ENCODE results near the gene FLNB. TPM values are rescaled to one million over a fixed set of nuclear protein-coding genes. Genes with fewer than 3 reads are reported as not detected.

FLNB gene
- total and polyA plus RNA-seq, 2 experiments from 2014 or later = 69.4 to 172 TPM

- no peak for TF ChIP-seq EZH2phosphoT487 (IDR thresholded peaks at IDR 0.05; ENCODE audit: low read depth, severe bottlenecking, unreplicated experiment)
- no peak for TF ChIP-seq CTCF (IDR thresholded peaks at IDR 0.05; ENCODE audit: poor library complexity)
- no peak for TF ChIP-seq EZH2 (IDR thresholded peaks at IDR 0.05; ENCODE audit: borderline replicate concordance)
- 93% methylated on average over 8 of the region's 8 CpGs for WGBS (ENCODE audit: low lambda C conversion rate, missing lambda C conversion rate)
Observed at GRCh38 chr3:58198362-58198761, 190.1 kb downstream of the FLNB start.

DNA sequence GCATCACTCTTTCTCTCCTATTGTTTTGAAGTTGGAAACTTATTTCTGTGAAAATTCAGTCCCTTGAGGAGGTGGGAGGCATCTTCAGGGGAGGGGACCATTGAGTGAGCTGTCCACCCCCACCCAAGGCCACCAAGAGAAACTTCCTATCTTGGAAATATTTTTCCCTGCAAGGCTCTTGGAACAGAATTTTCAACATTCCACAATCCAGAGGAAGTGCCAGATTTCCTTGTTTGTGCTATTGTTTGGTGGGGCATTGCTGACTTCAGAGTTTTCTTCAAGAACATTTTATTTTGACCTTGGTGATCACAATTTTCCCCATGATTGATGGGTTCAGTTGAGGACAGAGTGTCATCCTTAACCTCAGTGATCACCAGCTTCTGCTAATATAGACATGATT is 190.6 kb downstream of the FLNB start:
- H3K79me2 ChIP-seq = no peaks in the 10 kb centered on the region
- no peaks in the 10 kb centered on the region for H3K27me3 ChIP-seq
- peaks cover 7% of the 10 kb centered on the region for H3K4me1 ChIP-seq (ENCODE audit: insufficient read depth)
- H3K36me3 ChIP-seq (replicated peaks; ENCODE audit: insufficient read depth, low read depth) = no peaks in the 10 kb centered on the region
- no peak overlapping the region for H3K27ac ChIP-seq
- no peak for TF ChIP-seq EZH2 (IDR thresholded peaks at IDR 0.05; ENCODE audit: borderline replicate concordance)
- no peak for TF ChIP-seq EZH2phosphoT487 (IDR thresholded peaks at IDR 0.05; ENCODE audit: low read depth, severe bottlenecking, unreplicated experiment)
- TF ChIP-seq CTCF (IDR thresholded peaks at IDR 0.05; ENCODE audit: poor library complexity) = no peak
- no peak for DNase-seq (ENCODE audit: low spot score)
- no peaks in the 10 kb centered on the region for H3K9me3 ChIP-seq (ENCODE audit: low read depth)
- H3K4me3 ChIP-seq = no peak overlapping the region
- no peaks in the 10 kb centered on the region for H3K9me2 ChIP-seq (replicated peaks; ENCODE audit: insufficient read depth)
- no peaks in the 10 kb centered on the region for H4K20me1 ChIP-seq (ENCODE audit: insufficient read depth, poor library complexity, severe bottlenecking)
- H2AFZ ChIP-seq = no peak overlapping the region
- no peak overlapping the region for H3K4me2 ChIP-seq

More at GRCh38 chr3:58198362-58198761, 190.1 kb downstream of the FLNB start:
- Histone ChIP-seq H2AFZ (no peak overlapping the region), H3K27ac (no peak overlapping the region), H3K4me2 (no peak overlapping the region), H3K9me3 (ENCODE audit: low read depth) (no peaks in the 10 kb centered on the region), H4K20me1 (ENCODE audit: insufficient read depth, poor library complexity, severe bottlenecking) (no peaks in the 10 kb centered on the region), H3K4me3 (no peak overlapping the region), H3K4me1 (ENCODE audit: insufficient read depth) (peaks cover 10% of the 10 kb centered on the region), H3K79me2 (no peaks in the 10 kb centered on the region), H3K27me3 (no peaks in the 10 kb centered on the region), H3K36me3 (replicated peaks; ENCODE audit: insufficient read depth, low read depth) (no peaks in the 10 kb centered on the region), H3K9me2 (replicated peaks; ENCODE audit: insufficient read depth) (no peaks in the 10 kb centered on the region)
- no peak for DNase-seq (ENCODE audit: low spot score)

GRCh38 chr3:58200121-58200709 is 192.0 kb downstream of the FLNB start:
- Histone ChIP-seq H4K20me1 (ENCODE audit: insufficient read depth, poor library complexity, severe bottlenecking) (no peaks in the 10 kb centered on the region), H3K4me3 (no peak overlapping the region), H3K9me2 (replicated peaks; ENCODE audit: insufficient read depth) (no peaks in the 10 kb centered on the region), H3K27me3 (no peaks in the 10 kb centered on the region), H3K9me3 (ENCODE audit: low read depth) (no peaks in the 10 kb centered on the region), H3K27ac (peak overlapping the region; percentile 86), H2AFZ (no peak overlapping the region), H3K4me2 (no peak overlapping the region), H3K36me3 (replicated peaks; ENCODE audit: insufficient read depth, low read depth) (no peaks in the 10 kb centered on the region), H3K79me2 (no peaks in the 10 kb centered on the region), H3K4me1 (ENCODE audit: insufficient read depth) (peaks cover 7% of the 10 kb centered on the region)
- no peak for DNase-seq (ENCODE audit: low spot score)
- TF ChIP-seq CTCF (IDR thresholded peaks at IDR 0.05; ENCODE audit: poor library complexity) (no peak), EZH2 (IDR thresholded peaks at IDR 0.05; ENCODE audit: borderline replicate concordance) (no peak), EZH2phosphoT487 (IDR thresholded peaks at IDR 0.05; ENCODE audit: low read depth, severe bottlenecking, unreplicated experiment) (no peak)

All from hepatocyte (in vitro differentiated cells).